Thyroid gland (tissue), 4 donors: ENCODE measurements around the gene PREX1. TPM values are rescaled to one million over a fixed set of nuclear protein-coding genes. Genes with fewer than 3 reads are reported as not detected.

Source experiments
- DNase-seq, 2 donors: peaks; one replicate each; pipeline ENCODE4 v3.0.0-alpha.2; 2019
- H3K27ac ChIP-seq, 3 donors: fragments of 200-600 bp; sonication (generic); 1 replicate in 2 of 3; 2 replicates in 1 of 3; pipeline ENCODE4 v1.5.1; 2016 to 2019; ENCODE audit warnings: mild to moderate bottlenecking in 1 of 3, moderate library complexity in 1 of 3
- H3K27me3 ChIP-seq: fragments of 200-600 bp; sonication (generic); one replicate; pipeline ENCODE4 v1.5.1; 2019
- H3K36me3 ChIP-seq, 2 donors: fragments of 200-600 bp; sonication (generic); one replicate each; pipeline ENCODE4 v1.5.1; 2016 to 2019
- H3K4me1 ChIP-seq, 2 donors: fragments of 200-600 bp; sonication (generic); one replicate each; pipeline ENCODE4 v1.5.1; 2017 to 2019
- H3K4me3 ChIP-seq, 3 donors: fragments of 200-600 bp; sonication (generic); replicated peaks in 1 of 3; 1 replicate in 2 of 3; 2 replicates in 1 of 3; pipeline ENCODE4 v1.5.1; 2016; ENCODE audit warnings: mild to moderate bottlenecking in 1 of 3
- H3K9me3 ChIP-seq: fragments of 200-600 bp; sonication (generic); one replicate; pipeline ENCODE4 v1.5.1; 2017
- CTCF ChIP-seq, 6 experiments: fragments of 200-600 bp in 3 of 6; fragments of 450-650 bp in 3 of 6; sonication (generic) in 3 of 6; IDR thresholded peaks; one replicate each; pipeline ENCODE4 v1.5.1; 2016 to 2019; ENCODE audit warnings: antibody characterized with exemption in 6 of 6, mild to moderate bottlenecking in 2 of 6, inconsistent platforms in 1 of 6, moderate library complexity in 1 of 6
- POLR2A ChIP-seq, 2 donors: fragments of 450-650 bp; IDR thresholded peaks; one replicate each; pipeline ENCODE4 v1.6.1; 2017; ENCODE audit warnings: antibody characterized with exemption in 2 of 2, mild to moderate bottlenecking in 2 of 2, moderate library complexity in 1 of 2
- WGBS, 2 donors: methylation state at CpG; one replicate each; pipeline ENCODE4 v1.1.5; 2017; 5-methylcytosine and 5-hydroxymethylcytosine counted together
- intact Hi-C: fragments of 100-400 bp; cut with DNase I; formaldehyde crosslinking; loops from one replicate; pipeline ENCODE4 v1.15.1; 2023
- total RNA-seq, 4 donors: library from RNA; depleted of rRNA; stranded (reverse); fragments of >200 nt; gene quantifications; one replicate each; pipeline ENCODE4 v1.2.3, GENCODE V29; 2016

PREX1 gene
- total RNA-seq, 4 donors from 2014 or later, result 10.2 to 42.7 (median 18.7) TPM

GRCh38 chr20:48763216-48763914 is 64.4 kb downstream of the PREX1 start:
- intact Hi-C loops, result no loop called here
- Histone ChIP-seq H3K27me3 (no peaks in the 10 kb centered on the region), H3K4me3 (no peak overlapping the region), H3K9me3 (no peaks in the 10 kb centered on the region), H3K4me1 (peaks cover 7 to 21% of the 10 kb centered on the region in 2 donors), H3K27ac (peak overlapping the region in 2 of 3 donors; percentile 20 to 24), H3K36me3 (no peaks in the 10 kb centered on the region)
- DNase-seq, result no peak
- TF ChIP-seq CTCF (IDR thresholded peaks at IDR 0.05) (no peak), POLR2A (IDR thresholded peaks at IDR 0.05) (no peak)
- 70 to 81% methylated on average over 13 of the region's 13 CpGs for WGBS, 2 donors

- no peak overlapping the region for H3K27ac ChIP-seq
- no peaks in the 10 kb centered on the region for H3K27me3 ChIP-seq
- TF ChIP-seq CTCF (IDR thresholded peaks at IDR 0.05) (no peak), POLR2A (IDR thresholded peaks at IDR 0.05) (no peak)
- H3K4me1 ChIP-seq, result peaks cover 7 to 21% of the 10 kb centered on the region in 2 donors
- DNase-seq, result no peak
- no peaks in the 10 kb centered on the region for H3K9me3 ChIP-seq
- WGBS, 2 donors, result 91% methylated on average over 3 of the region's 3 CpGs
- intact Hi-C loops, result no loop called here
- no peaks in the 10 kb centered on the region for H3K36me3 ChIP-seq
- no peak overlapping the region for H3K4me3 ChIP-seq
These were observed 65.9 kb downstream of the PREX1 start for GRCh38 chr20:48761874-48762273.

GRCh38 chr20:48761023-48761785 is 66.6 kb downstream of the PREX1 start:
- DNase-seq, result peak in 1 of 2 donors; percentile 20
- no peak for TF ChIP-seq POLR2A (IDR thresholded peaks at IDR 0.05)
- no peak for TF ChIP-seq CTCF (IDR thresholded peaks at IDR 0.05)
- intact Hi-C loops, result no loop called here
- no peak overlapping the region for H3K4me3 ChIP-seq
- peak overlapping the region in 1 of 3 donors; percentile 36 for H3K27ac ChIP-seq
- no peaks in the 10 kb centered on the region for H3K36me3 ChIP-seq
- 85 to 86% methylated on average over 12 of the region's 12 CpGs for WGBS, 2 donors
- H3K4me1 ChIP-seq, result peaks cover 7 to 21% of the 10 kb centered on the region in 2 donors
- H3K9me3 ChIP-seq, result no peaks in the 10 kb centered on the region
- no peaks in the 10 kb centered on the region for H3K27me3 ChIP-seq

GRCh38 chr20:48760403-48760983 is 67.3 kb downstream of the PREX1 start:
- TF ChIP-seq CTCF (IDR thresholded peaks at IDR 0.05) (no peak), POLR2A (IDR thresholded peaks at IDR 0.05) (no peak)
- H3K4me3 ChIP-seq, result no peak overlapping the region
- 72 to 79% methylated on average over 8 of the region's 8 CpGs for WGBS, 2 donors
- H3K27me3 ChIP-seq, result no peaks in the 10 kb centered on the region
- H3K27ac ChIP-seq, result peak overlapping the region in 1 of 3 donors; percentile 36
- DNase-seq, result no peak
- H3K4me1 ChIP-seq, result peaks cover 7 to 21% of the 10 kb centered on the region in 2 donors
- no peaks in the 10 kb centered on the region for H3K9me3 ChIP-seq
- no peaks in the 10 kb centered on the region for H3K36me3 ChIP-seq
- intact Hi-C loops, result no loop called here
